ENCODE data around the gene PURB.
"Not testable (repeated sequence)": the region's sequence is repeated elsewhere in the genome, so short reads cannot be mapped to it uniquely, and the experiment has no call there.

The PURB gene

GRCh38 chr7:44893710-44894234, 8.4 kb upstream of the PURB start:
- DNase-seq (ENCODE audit: extremely low spot score, insufficient read length, low read depth) (no peak), FAIRE-seq (no peak)

- no peak for FAIRE-seq
Measured at GRCh38 chr7:44891791-44892190, 6.5 kb upstream of the PURB start.

GRCh38 chr7:44891372-44891771, 6.0 kb upstream of the PURB start:
- no peak for FAIRE-seq
- DNase-seq (ENCODE audit: extremely low spot score, insufficient read length, low read depth) = no peak

More at GRCh38 chr7:44891791-44892190, 6.5 kb upstream of the PURB start:
- DNase-seq (ENCODE audit: extremely low spot score, insufficient read length, low read depth) = no peak

GRCh38 chr7:44889086-44889781, 3.9 kb upstream of the PURB start:
- DNase-seq (ENCODE audit: extremely low spot score, insufficient read length, low read depth) = no peak
- no peak for FAIRE-seq

GRCh38 chr7:44887293-44887692, 2.0 kb upstream of the PURB start:
- FAIRE-seq (no peak), DNase-seq (ENCODE audit: extremely low spot score, insufficient read length, low read depth) (no peak)

GRCh38 chr7:44884621-44885393, 523 bp downstream of the PURB start:
- FAIRE-seq (no peak), DNase-seq (ENCODE audit: extremely low spot score, insufficient read length, low read depth) (no peak)

GRCh38 chr7:44883961-44884620, 1.2 kb downstream of the PURB start:
- no peak for DNase-seq (ENCODE audit: extremely low spot score, insufficient read length, low read depth)
- no peak for FAIRE-seq

GRCh38 chr7:44882899-44883298, 2.4 kb downstream of the PURB start:
- DNase-seq (ENCODE audit: extremely low spot score, insufficient read length, low read depth) = no peak
- FAIRE-seq = no peak

- DNase-seq (ENCODE audit: extremely low spot score, insufficient read length, low read depth) (no peak), FAIRE-seq (peak; percentile 36)
Measured at GRCh38 chr7:44881610-44882009, 3.7 kb downstream of the PURB start.

- no peak for FAIRE-seq
Measured at GRCh38 chr7:44881066-44881600, 4.2 kb downstream of the PURB start.

GRCh38 chr7:44880317-44881018, 4.9 kb downstream of the PURB start:
- FAIRE-seq (peak; percentile 56), DNase-seq (ENCODE audit: extremely low spot score, insufficient read length, low read depth) (no peak)

More at GRCh38 chr7:44881066-44881600, 4.2 kb downstream of the PURB start:
- DNase-seq (ENCODE audit: extremely low spot score, insufficient read length, low read depth) = no peak

- DNase-seq (ENCODE audit: extremely low spot score, insufficient read length, low read depth) (no peak), FAIRE-seq (no peak)
Measured at GRCh38 chr7:44876393-44876792, 8.9 kb downstream of the PURB start.

GRCh38 chr7:44875241-44875640, 10.1 kb downstream of the PURB start:
- FAIRE-seq = no peak
- DNase-seq (ENCODE audit: extremely low spot score, insufficient read length, low read depth) = no peak

GRCh38 chr7:44872787-44873186, 12.5 kb downstream of the PURB start:
- FAIRE-seq (no peak), DNase-seq (ENCODE audit: extremely low spot score, insufficient read length, low read depth) (no peak)

- FAIRE-seq = not testable (repeated sequence)
Measured at GRCh38 chr7:44871918-44872317, 13.4 kb downstream of the PURB start.

GRCh38 chr7:44870780-44871179, 14.6 kb downstream of the PURB start:
- not testable (repeated sequence) for DNase-seq (ENCODE audit: extremely low spot score, insufficient read length, low read depth); FAIRE-seq

More at GRCh38 chr7:44871918-44872317, 13.4 kb downstream of the PURB start:
- not testable (repeated sequence) for DNase-seq (ENCODE audit: extremely low spot score, insufficient read length, low read depth)

- not testable (repeated sequence) for FAIRE-seq; DNase-seq (ENCODE audit: extremely low spot score, insufficient read length, low read depth)
Measured at GRCh38 chr7:44870336-44870735, 15.0 kb downstream of the PURB start.

- FAIRE-seq = no peak
- no peak for DNase-seq (ENCODE audit: extremely low spot score, insufficient read length, low read depth)
Measured at GRCh38 chr7:44867073-44867995, 18.0 kb downstream of the PURB start.

- FAIRE-seq = not testable (repeated sequence)
Measured at GRCh38 chr7:44861949-44862348, 23.4 kb downstream of the PURB start.

More at GRCh38 chr7:44861949-44862348, 23.4 kb downstream of the PURB start:
- not testable (repeated sequence) for DNase-seq (ENCODE audit: extremely low spot score, insufficient read length, low read depth)
